Right cardiac atrium (tissue), 5 donors: ENCODE measurements around the gene ZNF771. TPM values are rescaled to one million over a fixed set of nuclear protein-coding genes. Genes with fewer than 3 reads are reported as not detected.
"Not testable (repeated sequence)": the region's sequence is repeated elsewhere in the genome, so short reads cannot be mapped to it uniquely, and the experiment has no call there.

Experiments used
- ATAC-seq, 2 donors: fragments of 200-7000 bp; cut with Tn5 transposase; one replicate each; pipeline versions ENCODE4 v1.8.0 to v1.9.1; 2020; ENCODE audit warnings: moderate library complexity in 2 of 2, mild to moderate bottlenecking in 1 of 2
- DNase-seq, 3 donors: peaks; one replicate each; pipeline ENCODE4 v3.0.0-alpha.2; 2020
- H3K27ac ChIP-seq: one replicate; pipeline ENCODE4 v1.5.1; 2013; ENCODE audit warnings: mild to moderate bottlenecking, low read length, control low read depth, moderate library complexity
- H3K27me3 ChIP-seq: one replicate; pipeline ENCODE4 v1.6.1; 2013; ENCODE audit not compliant: control insufficient read depth, insufficient read depth
- H3K4me1 ChIP-seq: one replicate; pipeline ENCODE4 v1.6.1; 2013; ENCODE audit warnings: low read length; ENCODE audit not compliant: control insufficient read depth, insufficient read depth
- H3K4me3 ChIP-seq: one replicate; pipeline ENCODE4 v1.5.1; 2013; ENCODE audit warnings: low read length, control low read depth
- H3K9me3 ChIP-seq: one replicate; pipeline ENCODE4 v1.6.1; 2013; ENCODE audit warnings: low read length; ENCODE audit not compliant: control insufficient read depth
- WGBS: extraction: QIAGEN DNeasy Blood & Tissue Kit; methylation state at CpG from one replicate; pipeline ENCODE4 v1.1.7; 2013; 5-methylcytosine and 5-hydroxymethylcytosine counted together
- intact Hi-C, 4 donors: fragments of 100-400 bp; cut with DNase I; formaldehyde crosslinking; loops; one replicate each; pipeline versions ENCODE4 v1.11.0 to v1.14.0; 2022 to 2023
- polyA plus RNA-seq: library from polyadenylated mRNA; stranded (reverse); fragments of 200-250 nt; gene quantifications from one replicate; pipeline ENCODE4 v1.2.3, GENCODE V29; 2013
- total RNA-seq, 4 donors: library from RNA; stranded (reverse); fragmentation: NEBNext Ultra II Directional; extraction: Animal tissue kit (Norgen Biotek cat#: 25700); gene quantifications; one replicate each; pipeline ENCODE4 v1.2.1, GENCODE V29; 2021
- donor health status: healthy with polysubstance abuse.
- donor health status: DM: no; HTN: yes; CAD: no.
- donor health status: DM: no; HTN: no; CAD: no.
- donor health status: DM: no; HTN: yes; CAD: no; lungs with severe emphysema.
- donor health status: DM: yes; HTN: yes; CAD: no.

The ZNF771 gene
- total and polyA plus RNA-seq, 5 donors: 4.4 to 11.9 (median 6.6) TPM

DNA sequence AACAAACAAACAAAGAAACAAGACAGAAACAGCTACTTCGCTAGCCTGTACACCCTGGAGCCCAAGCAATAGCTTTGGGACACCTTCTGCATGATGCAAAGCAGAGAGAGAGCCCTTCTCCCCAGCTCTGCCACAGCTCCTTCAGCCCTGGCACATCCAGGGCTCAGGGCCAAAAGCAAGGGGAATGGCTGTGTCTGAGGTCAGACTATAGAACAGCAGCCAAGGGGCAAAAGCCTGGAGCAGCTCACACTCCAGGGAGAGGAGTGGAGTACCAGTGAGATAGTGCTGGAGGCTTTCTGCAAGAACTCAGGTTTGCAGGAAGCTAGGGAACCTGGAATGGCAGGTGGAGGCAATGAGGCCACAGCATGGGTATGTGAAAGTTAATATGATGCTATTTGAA lies 49.9 kb downstream of the ZNF771 start:
- ATAC-seq (peak; percentile 66 to 67), DNase-seq (peak in 1 of 3 donors; percentile 40)
- WGBS: 92% methylated on average over 1 of the region's 1 CpG
- intact Hi-C loops: no loop called here
- H3K27me3 ChIP-seq: no peaks in the 10 kb centered on the region
- no peaks in the 10 kb centered on the region for H3K9me3 ChIP-seq
- H3K4me1 ChIP-seq: no peaks in the 10 kb centered on the region
- no peak overlapping the region for H3K27ac ChIP-seq
- no peak overlapping the region for H3K4me3 ChIP-seq

DNA sequence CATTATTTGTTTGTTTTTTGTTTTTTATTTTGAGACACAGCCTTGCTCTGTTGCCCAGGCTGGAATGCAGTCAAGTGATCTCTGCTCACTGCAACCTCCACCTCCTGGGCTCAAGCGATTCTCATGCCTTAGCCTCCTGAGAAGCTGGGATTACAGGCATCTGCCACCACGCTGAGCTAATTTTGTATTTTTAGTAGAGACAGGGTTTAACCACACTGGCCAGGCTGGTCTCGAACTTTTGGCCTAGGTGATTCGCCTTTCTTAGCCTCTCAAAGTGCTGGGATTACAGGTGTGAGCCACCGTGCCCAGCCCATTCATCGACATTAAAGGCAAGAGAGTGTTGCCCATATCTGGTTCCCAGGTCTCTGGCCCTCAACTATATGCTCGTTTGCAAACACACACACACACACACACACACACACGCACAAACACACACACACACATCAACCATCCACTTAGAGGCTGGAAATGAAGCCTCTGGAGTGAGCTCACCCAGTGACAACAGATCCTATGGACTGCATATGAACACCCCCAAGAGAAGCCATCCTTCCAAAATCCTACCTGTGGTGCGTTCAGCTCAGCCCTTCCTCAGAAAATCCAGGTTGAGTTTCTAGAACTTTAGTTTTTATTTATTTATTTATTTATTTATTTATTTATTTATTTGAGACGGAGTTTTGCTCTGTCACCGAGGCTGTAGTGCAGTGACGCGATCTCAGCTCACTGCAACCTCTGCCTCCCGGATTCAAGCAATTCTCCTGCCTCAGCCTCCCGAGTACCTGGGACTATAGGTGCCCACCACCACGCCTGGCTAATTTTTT lies 50.5 kb downstream of the ZNF771 start:
- Histone ChIP-seq H3K4me3 (no peak overlapping the region), H3K27me3 (no peaks in the 10 kb centered on the region), H3K9me3 (no peaks in the 10 kb centered on the region), H3K4me1 (no peaks in the 10 kb centered on the region), H3K27ac (no peak overlapping the region)
- DNase-seq (no peak), ATAC-seq (no peak)
- intact Hi-C loops: no loop called here
- 89% methylated on average over 16 of the region's 16 CpGs for WGBS

DNA sequence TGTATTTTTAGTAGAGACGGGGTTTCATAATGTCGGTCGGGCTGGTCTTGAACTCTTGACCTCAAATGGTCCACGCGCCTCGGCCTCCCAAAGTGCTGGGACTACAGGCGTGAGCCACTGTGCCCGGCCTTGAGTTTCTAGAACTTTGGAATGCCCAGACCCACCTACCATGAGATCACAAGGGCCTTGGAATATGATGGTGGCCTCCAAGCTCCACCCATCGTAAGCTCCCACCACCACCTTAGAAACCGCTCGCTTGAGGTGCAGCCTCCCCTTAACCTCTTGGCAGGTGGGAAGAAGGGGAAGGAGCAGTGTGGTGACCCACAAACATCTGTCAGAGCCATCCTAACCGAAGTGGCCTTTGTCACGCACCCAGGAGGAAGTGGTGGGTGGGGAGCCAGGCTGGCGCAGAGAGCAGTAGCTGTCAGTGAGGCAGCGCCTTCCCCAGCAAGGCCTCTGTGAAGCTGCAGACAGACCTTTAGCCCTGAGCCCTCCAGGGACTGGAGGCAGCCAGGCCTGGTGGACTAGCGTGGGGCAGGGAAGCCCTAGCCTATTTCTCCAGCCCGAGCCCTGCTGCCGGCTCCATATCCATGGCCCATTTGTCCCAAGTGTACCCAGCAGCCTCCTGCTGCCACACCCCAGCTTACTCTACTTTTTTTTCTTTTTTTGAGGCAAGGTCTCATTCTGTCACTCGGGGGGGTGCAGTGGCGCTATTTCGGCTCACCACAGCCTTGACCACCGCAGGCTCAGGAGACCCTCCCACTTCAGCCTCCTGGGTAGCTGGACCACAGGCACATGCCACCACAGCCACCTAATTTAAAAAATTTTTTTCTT lies 51.4 kb downstream of the ZNF771 start:
- WGBS: 73% methylated on average over 22 of the region's 22 CpGs
- peak; percentile 56 to 59 for ATAC-seq
- no peak overlapping the region for H3K4me3 ChIP-seq
- no peaks in the 10 kb centered on the region for H3K4me1 ChIP-seq
- intact Hi-C loops: no loop called here
- H3K9me3 ChIP-seq: no peaks in the 10 kb centered on the region
- no peak overlapping the region for H3K27ac ChIP-seq
- peak in 2 of 3 donors; percentile 65 to 74 for DNase-seq
- no peaks in the 10 kb centered on the region for H3K27me3 ChIP-seq

DNA sequence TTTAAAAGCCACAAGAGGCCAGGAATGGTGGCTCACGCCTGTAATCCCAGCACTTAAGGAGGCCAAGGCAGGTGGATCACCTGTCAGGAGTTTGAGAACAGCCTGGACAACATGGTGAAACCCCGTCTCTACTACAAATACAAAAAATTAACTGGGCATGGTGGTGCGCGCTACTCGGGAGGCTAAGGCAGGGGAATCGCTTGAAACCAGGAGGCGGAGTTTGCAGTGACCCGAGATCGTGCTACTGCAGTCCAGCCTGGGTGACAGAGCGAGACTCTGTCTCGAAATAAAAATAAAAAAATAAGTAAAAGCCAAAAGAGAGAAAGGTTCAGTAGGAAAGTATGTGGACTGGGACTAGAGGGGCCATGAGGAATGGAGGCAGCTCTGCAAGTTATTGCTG lies 52.0 kb downstream of the ZNF771 start:
- 84% methylated on average over 11 of the region's 11 CpGs for WGBS
- Histone ChIP-seq H3K4me1 (no peaks in the 10 kb centered on the region), H3K27ac (no peak overlapping the region), H3K4me3 (no peak overlapping the region), H3K27me3 (no peaks in the 10 kb centered on the region), H3K9me3 (no peaks in the 10 kb centered on the region)
- intact Hi-C loops: no loop called here
- peak in 1 of 3 donors; percentile 28 for DNase-seq
- ATAC-seq: no peak

DNA sequence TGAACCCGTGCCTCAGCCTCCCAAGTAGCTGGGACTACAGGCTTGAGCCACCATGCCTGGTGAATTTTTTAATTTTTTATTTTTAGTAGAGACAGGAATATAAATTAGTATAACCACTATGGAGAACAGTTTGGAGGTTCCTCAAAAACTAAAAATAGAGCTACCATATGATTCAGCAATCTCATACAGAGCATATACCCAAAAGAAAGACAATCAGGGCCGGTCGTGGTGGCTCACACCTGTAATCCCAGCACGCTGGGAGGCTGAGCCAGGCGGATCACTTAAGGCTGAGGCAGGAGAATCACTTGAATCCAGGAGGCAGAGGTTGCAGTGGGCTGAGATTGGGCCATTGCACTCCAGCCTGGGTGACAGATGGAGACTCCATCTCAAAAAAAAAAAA lies 54.0 kb downstream of the ZNF771 start:
- intact Hi-C loops: not testable (repeated sequence)
- 80% methylated on average over 5 of the region's 5 CpGs for WGBS

DNA sequence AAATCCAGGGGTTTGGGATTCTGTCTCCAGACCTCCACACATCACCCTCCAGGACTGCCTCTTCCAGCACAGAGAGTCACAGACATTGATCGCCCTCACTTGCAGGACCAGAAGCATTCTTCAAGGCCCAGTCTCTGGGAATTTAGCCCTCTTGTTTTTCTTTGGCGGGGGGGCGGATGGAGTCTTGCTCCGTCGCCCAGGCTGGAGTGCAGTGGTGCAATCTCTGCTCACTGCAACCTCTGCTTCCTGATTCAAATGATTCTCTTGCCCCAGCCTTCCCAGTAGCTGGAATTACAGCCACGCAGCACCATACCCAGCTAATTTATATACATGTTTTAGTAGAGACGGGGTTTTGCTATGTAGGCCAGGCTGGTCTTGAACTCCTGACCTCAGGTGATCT lies 56.7 kb downstream of the ZNF771 start:
- WGBS: 92% methylated on average over 7 of the region's 7 CpGs
- intact Hi-C loops: no loop called here
- Histone ChIP-seq H3K4me3 (no peak overlapping the region), H3K4me1 (no peaks in the 10 kb centered on the region), H3K27me3 (no peaks in the 10 kb centered on the region), H3K9me3 (no peaks in the 10 kb centered on the region), H3K27ac (no peak overlapping the region)
- DNase-seq (no peak), ATAC-seq (no peak)

More for the DNA sequence above, 54.0 kb downstream of the ZNF771 start:
- not testable (repeated sequence) for H3K9me3 ChIP-seq, H3K27ac ChIP-seq, H3K4me1 ChIP-seq, ATAC-seq, H3K4me3 ChIP-seq, DNase-seq, H3K27me3 ChIP-seq

Other genes with a start within 250 kb of the ZNF771 start
- 10 to 100 TPM; 10.3 to 22.4 (median 14.6) TPM for gene CORO1A, start 224.0 kb upstream of the ZNF771 start, total RNA-seq
- 7.3 TPM for gene CORO1A, start 224.0 kb upstream of the ZNF771 start, polyA plus RNA-seq
- gene BOLA2B, start 213.9 kb upstream of the ZNF771 start, total RNA-seq: 10 to 100 TPM; 75.2 to 89.6 (median 84.6) TPM
- 184 TPM for gene BOLA2B, start 213.9 kb upstream of the ZNF771 start, polyA plus RNA-seq
- 10 to 100 TPM in 2 of 4 donors, 1 to 10 TPM in 2; 8.9 to 20.8 (median 13.9) TPM for gene SLX1A, start 213.7 kb upstream of the ZNF771 start, total RNA-seq
- gene SLX1A, start 213.7 kb upstream of the ZNF771 start, polyA plus RNA-seq: 24.6 TPM
- 10 to 100 TPM in 3 of 4 donors, 1 to 10 TPM in 1; 9.6 to 14.0 (median 10.8) TPM for gene SULT1A3, start 208.4 kb upstream of the ZNF771 start, total RNA-seq
- 10.0 TPM for gene SULT1A3, start 208.4 kb upstream of the ZNF771 start, polyA plus RNA-seq
- gene NPIPB13, start 159.1 kb upstream of the ZNF771 start, total RNA-seq: 1 to 10 TPM; 3.1 to 5.3 (median 4.3) TPM
- 2.0 TPM for gene NPIPB13, start 159.1 kb upstream of the ZNF771 start, polyA plus RNA-seq
- 10 to 100 TPM; 43.0 to 50.9 (median 45.1) TPM for gene CD2BP2, start 52.3 kb upstream of the ZNF771 start, total RNA-seq
- 31.8 TPM for gene CD2BP2, start 52.3 kb upstream of the ZNF771 start, polyA plus RNA-seq
- 10 to 100 TPM; 23.4 to 27.7 (median 25.4) TPM for gene TBC1D10B, start 37.1 kb upstream of the ZNF771 start, total RNA-seq
- 19.1 TPM for gene TBC1D10B, start 37.1 kb upstream of the ZNF771 start, polyA plus RNA-seq
- gene MYL11, start 32.8 kb upstream of the ZNF771 start, total RNA-seq: under 1 TPM in 2 of 4 donors, not detected in 2; 0.35 to 0.94 TPM
- gene MYL11, start 32.8 kb upstream of the ZNF771 start, polyA plus RNA-seq: 0.86 TPM
- gene SEPTIN1, start 25.0 kb upstream of the ZNF771 start, total RNA-seq: 1 to 10 TPM; 1.1 to 3.6 (median 2.7) TPM
- gene SEPTIN1, start 25.0 kb upstream of the ZNF771 start, polyA plus RNA-seq: 1.6 TPM
- 1 to 10 TPM; 6.2 to 8.0 (median 7.5) TPM for gene ZNF48, start 12.2 kb upstream of the ZNF771 start, total RNA-seq
- gene ZNF48, start 12.2 kb upstream of the ZNF771 start, polyA plus RNA-seq: 3.6 TPM
- 10 to 100 TPM; 26.9 to 46.2 (median 30.5) TPM for gene DCTPP1, start 22.4 kb downstream of the ZNF771 start, total RNA-seq
- 20.9 TPM for gene DCTPP1, start 22.4 kb downstream of the ZNF771 start, polyA plus RNA-seq
- gene SEPHS2, start 38.3 kb downstream of the ZNF771 start, total RNA-seq: 10 to 100 TPM; 34.8 to 41.1 (median 36.4) TPM
- gene SEPHS2, start 38.3 kb downstream of the ZNF771 start, polyA plus RNA-seq: 29.4 TPM
- 1 to 10 TPM in 3 of 4 donors, under 1 TPM in 1; 0.82 to 4.8 (median 1.9) TPM for gene ITGAL, start 65.1 kb downstream of the ZNF771 start, total RNA-seq
- gene ITGAL, start 65.1 kb downstream of the ZNF771 start, polyA plus RNA-seq: 0.61 TPM
- gene ZNF768, start 119.0 kb downstream of the ZNF771 start, total RNA-seq: 10 to 100 TPM; 40.9 to 65.6 (median 52.5) TPM
- gene ZNF768, start 119.0 kb downstream of the ZNF771 start, polyA plus RNA-seq: 66.7 TPM
- 10 to 100 TPM in 3 of 4 donors, 1 to 10 TPM in 1; 9.1 to 14.6 (median 12.6) TPM for gene ZNF747, start 127.3 kb downstream of the ZNF771 start, total RNA-seq
- 10.3 TPM for gene ZNF747, start 127.3 kb downstream of the ZNF771 start, polyA plus RNA-seq
- gene ZNF764, start 150.8 kb downstream of the ZNF771 start, total RNA-seq: 10 to 100 TPM in 3 of 4 donors, 1 to 10 TPM in 1; 9.6 to 12.5 (median 12.3) TPM
- gene ZNF764, start 150.8 kb downstream of the ZNF771 start, polyA plus RNA-seq: 7.0 TPM
- 10 to 100 TPM; 10.8 to 16.1 (median 13.9) TPM for gene ZNF688, start 164.1 kb downstream of the ZNF771 start, total RNA-seq
- gene ZNF688, start 164.1 kb downstream of the ZNF771 start, polyA plus RNA-seq: 12.9 TPM
- 1 to 10 TPM; 7.9 to 9.7 (median 9.2) TPM for gene ZNF785, start 178.1 kb downstream of the ZNF771 start, total RNA-seq
- gene ZNF785, start 178.1 kb downstream of the ZNF771 start, polyA plus RNA-seq: 4.3 TPM
- 1 to 10 TPM; 5.6 to 7.1 (median 6.3) TPM for gene ZNF689, start 202.8 kb downstream of the ZNF771 start, total RNA-seq
- 3.3 TPM for gene ZNF689, start 202.8 kb downstream of the ZNF771 start, polyA plus RNA-seq
- gene PRR14, start 243.4 kb downstream of the ZNF771 start, total RNA-seq: 10 to 100 TPM; 22.9 to 27.6 (median 24.3) TPM
- 19.1 TPM for gene PRR14, start 243.4 kb downstream of the ZNF771 start, polyA plus RNA-seq